GM23338 (cell line): ENCODE results near the gene MAST4. TPM values are rescaled to one million over a fixed set of nuclear protein-coding genes. Genes with fewer than 3 reads are reported as not detected.

ENCODE experiments used
- ATAC-seq: fragments of 200-7000 bp; cut with Tn5 transposase; 3 replicates; pipeline ENCODE4 v1.9.1; 2020
- DNase-seq: peaks from one replicate; pipeline ENCODE4 v3.0.0-alpha.2; 2015; ENCODE audit warnings: low spot score
- H2AFZ ChIP-seq: fragments of 200-600 bp; sonication (generic); 2 replicates; pipeline ENCODE4 v1.8.0; 2016; ENCODE audit warnings: antibody characterized with exemption, mild to moderate bottlenecking, moderate library complexity
- H3F3A ChIP-seq: fragments of 200-600 bp; sonication (generic); replicated peaks from 2 replicates; pipeline ENCODE4 v1.8.0; 2017; ENCODE audit warnings: antibody characterized with exemption, mixed run types, low read depth
- H3K27ac ChIP-seq: fragments of 200-600 bp; sonication (generic); 2 replicates; pipeline ENCODE4 v1.6.1; 2016; ENCODE audit warnings: low read depth
- H3K27me3 ChIP-seq: fragments of 200-600 bp; sonication (generic); 2 replicates; pipeline ENCODE4 v1.8.0; 2016; ENCODE audit warnings: mild to moderate bottlenecking, mixed run types, moderate library complexity; ENCODE audit not compliant: insufficient read depth
- H3K36me3 ChIP-seq: fragments of 200-600 bp; sonication (generic); 2 replicates; pipeline ENCODE4 v1.8.0; 2016; ENCODE audit warnings: mild to moderate bottlenecking; ENCODE audit not compliant: insufficient read depth
- H3K4me1 ChIP-seq: fragments of 200-600 bp; sonication (generic); 2 replicates; pipeline ENCODE4 v1.8.0; 2016; ENCODE audit warnings: mild to moderate bottlenecking, moderate library complexity; ENCODE audit not compliant: insufficient read depth
- H3K4me2 ChIP-seq: fragments of 200-600 bp; sonication (generic); 2 replicates; pipeline ENCODE4 v1.7.1; 2017; ENCODE audit warnings: mixed run types
- H3K4me3 ChIP-seq: fragments of 200-600 bp; sonication (generic); 2 replicates; pipeline ENCODE4 v1.6.1; 2016; ENCODE audit warnings: mixed run types
- H3K79me2 ChIP-seq: fragments of 200-600 bp; sonication (generic); replicated peaks from 2 replicates; pipeline ENCODE4 v1.8.0; 2017; ENCODE audit warnings: mild to moderate bottlenecking; ENCODE audit not compliant: insufficient read depth
- H3K9me2 ChIP-seq: fragments of 200-600 bp; sonication (generic); 2 replicates; pipeline ENCODE4 v1.8.0; 2017; ENCODE audit not compliant: insufficient read depth
- H4K20me1 ChIP-seq: fragments of 200-600 bp; sonication (generic); replicated peaks from 2 replicates; pipeline ENCODE4 v1.8.0; 2017; ENCODE audit warnings: mild to moderate bottlenecking; ENCODE audit not compliant: insufficient read depth
- H3K27ac Mint-ChIP-seq: 2 replicates; pipeline ENCODE4 v1.8.0; 2020; ENCODE audit warnings: inconsistent platforms, mild to moderate bottlenecking, moderate library complexity, mixed read lengths
- H3K27me3 Mint-ChIP-seq: 3 replicates; pipeline ENCODE4 v1.8.0; 2022; ENCODE audit warnings: low read depth, mild to moderate bottlenecking, moderate library complexity, mixed read lengths, inconsistent platforms; ENCODE audit not compliant: insufficient read depth, poor library complexity
- H3K36me3 Mint-ChIP-seq: 3 replicates; pipeline ENCODE4 v1.8.0; 2021; ENCODE audit warnings: low read depth, mild to moderate bottlenecking, inconsistent platforms, moderate library complexity, mixed read lengths
- H3K4me1 Mint-ChIP-seq: 3 replicates; pipeline ENCODE4 v1.8.0; 2020; ENCODE audit warnings: mild to moderate bottlenecking, inconsistent platforms, mixed read lengths
- H3K4me3 Mint-ChIP-seq: 3 replicates; pipeline ENCODE4 v1.8.0; 2021; ENCODE audit warnings: moderate library complexity, mild to moderate bottlenecking, inconsistent platforms, mixed read lengths
- H3K9me3 Mint-ChIP-seq: 3 replicates; pipeline ENCODE4 v1.8.0; 2020; ENCODE audit warnings: moderate library complexity, mild to moderate bottlenecking, inconsistent platforms, mixed read lengths
- ETS1 ChIP-seq: IDR thresholded peaks from 2 replicates; pipeline ENCODE4 v1.6.1; 2016; ENCODE audit warnings: antibody characterized with exemption
- EZH2 ChIP-seq: fragments of 200-600 bp; sonication (generic); IDR thresholded peaks from one replicate; pipeline ENCODE4 v1.8.0; 2017; ENCODE audit warnings: antibody characterized with exemption, mild to moderate bottlenecking, low read depth; ENCODE audit not compliant: unreplicated experiment
- EZH2phosphoT487 ChIP-seq: fragments of 200-600 bp; sonication (generic); IDR thresholded peaks from one replicate; pipeline ENCODE4 v1.8.1; 2018; ENCODE audit warnings: antibody characterized with exemption; ENCODE audit not compliant: unreplicated experiment
- JUNB ChIP-seq: IDR thresholded peaks from one replicate; pipeline ENCODE4 v1.6.1; 2016; ENCODE audit warnings: antibody characterized with exemption; ENCODE audit not compliant: unreplicated experiment
- NANOG ChIP-seq: IDR thresholded peaks from 2 replicates; pipeline ENCODE4 v1.6.1; 2016; ENCODE audit warnings: antibody characterized with exemption, borderline replicate concordance
- POLR2AphosphoS5 ChIP-seq: IDR thresholded peaks from 2 replicates; pipeline ENCODE4 v1.6.1; 2016; ENCODE audit warnings: antibody characterized with exemption, low read depth
- REST ChIP-seq: IDR thresholded peaks from one replicate; pipeline ENCODE4 v1.6.1; 2018; ENCODE audit warnings: antibody characterized with exemption; ENCODE audit not compliant: unreplicated experiment
- ZNF114 ChIP-seq: fragments of 250-450 bp; sonication (Bioruptor Pico); IDR thresholded peaks from 2 replicates; pipeline ENCODE4 v1.5.0; 2020; ENCODE audit warnings: mild to moderate bottlenecking, moderate library complexity
- ZNF331 ChIP-seq: fragments of 250-450 bp; sonication (Bioruptor Pico); IDR thresholded peaks from 2 replicates; pipeline ENCODE4 v1.5.0; 2020; ENCODE audit warnings: low read depth, mild to moderate bottlenecking, moderate library complexity
- ZNF462 ChIP-seq: fragments of 250-450 bp; sonication (Bioruptor Pico); IDR thresholded peaks from 2 replicates; pipeline ENCODE4 v1.5.0; 2020; ENCODE audit warnings: mild to moderate bottlenecking, moderate library complexity
- polyA plus RNA-seq: library from polyadenylated mRNA; unstranded; fragments of >200 nt; fragmentation: Nextera tagmentation; extraction: Ambion mirVana; gene quantifications from 2 replicates; pipeline ENCODE4 v1.2.1, GENCODE V29; 2016
- total RNA-seq: library from RNA; depleted of rRNA; stranded (reverse); fragments of >200 nt; shearing (Covaris generic); gene quantifications from 2 replicates; pipeline ENCODE4 v1.2.3, GENCODE V29; 2014

MAST4 gene
- total and polyA plus RNA-seq, 2 experiments from 2014 or later: 3.6 to 8.5 TPM

- TF ChIP-seq ZNF462 (no peak), POLR2AphosphoS5 (no peak), ETS1 (no peak), REST (no peak), ZNF331 (CRISPR knock-in tag) (no peak), EZH2 (no peak), EZH2phosphoT487 (no peak), JUNB (no peak), NANOG (no peak), ZNF114 (no peak)
- Histone ChIP-seq H3K4me2 (no peak overlapping the region), H3K27ac (no peak overlapping the region), H3F3A (no peaks in the 10 kb centered on the region), H3K4me3 (no peak overlapping the region), H3K79me2 (no peaks in the 10 kb centered on the region; the same call in 1 of the 2 replicates), H2AFZ (no peak overlapping the region), H3K9me2 (no peaks in the 10 kb centered on the region), H3K27me3 (no peaks in the 10 kb centered on the region), H3K4me1 (no peaks in the 10 kb centered on the region), H4K20me1 (no peaks in the 10 kb centered on the region), H3K36me3 (no peaks in the 10 kb centered on the region)
- no peaks in the 10 kb centered on the region for H3K9me3 Mint-ChIP-seq
- no peaks in the 10 kb centered on the region for H3K36me3 Mint-ChIP-seq
- DNase-seq (no peak), ATAC-seq (no peak)
- H3K4me1 Mint-ChIP-seq: peaks cover 8% of the 10 kb centered on the region; the same call in 2 of the 3 replicates
- H3K4me3 Mint-ChIP-seq: no peak overlapping the region
- no peaks in the 10 kb centered on the region for H3K27me3 Mint-ChIP-seq
- no peak overlapping the region for H3K27ac Mint-ChIP-seq
Observed at GRCh38 chr5:67021962-67022361, 425.8 kb downstream of the MAST4 start.
